GM19438 (cell line): ENCODE results near the gene TNFAIP8L3.

Source experiments
- ATAC-seq: cut with Tn5 transposase; IDR thresholded peaks from one replicate; pipeline ENCODE4 v1.9.1; 2021; ENCODE audit warnings: low read depth; ENCODE audit not compliant: unreplicated experiment

Gene TNFAIP8L3

DNA sequence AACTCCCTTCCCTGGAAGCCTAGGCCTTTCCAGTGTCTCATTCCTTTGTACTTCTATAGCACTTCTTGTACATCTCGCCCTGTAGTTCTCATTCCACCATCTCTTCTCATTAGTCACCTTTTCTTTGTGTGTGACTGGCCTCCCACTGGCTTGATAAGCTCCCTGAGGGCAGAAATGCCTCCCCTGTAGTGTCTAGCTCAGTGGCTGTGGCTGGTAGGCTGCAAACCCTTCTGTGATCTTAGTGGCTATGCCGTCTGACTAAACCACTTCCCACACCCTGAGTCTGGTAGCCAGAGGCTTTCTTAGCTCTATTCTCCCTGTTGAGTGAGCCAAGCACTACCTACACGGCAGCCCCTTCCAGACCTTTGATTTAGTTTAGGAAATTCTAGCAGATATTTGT, 24.4 kb upstream of the TNFAIP8L3 start:
- no peak for ATAC-seq

DNA sequence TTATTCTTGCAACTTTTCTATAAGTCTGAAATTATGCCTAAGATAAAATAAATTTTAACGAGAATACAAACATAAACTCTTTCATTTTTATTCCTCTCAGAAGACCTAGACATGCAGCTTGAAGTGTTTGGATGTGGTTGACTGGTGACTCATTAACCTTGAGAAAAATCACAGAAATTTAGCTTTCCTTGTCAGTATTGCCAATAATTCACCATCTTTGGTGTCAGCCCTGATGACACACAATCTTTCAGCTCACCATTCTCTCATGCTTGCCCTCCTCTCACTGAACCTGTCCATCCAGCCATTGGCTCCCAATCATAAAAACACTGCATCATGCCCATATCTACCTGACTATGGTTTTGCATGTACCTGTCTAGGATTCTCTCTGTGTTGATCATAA, 22.6 kb upstream of the TNFAIP8L3 start:
- no peak for ATAC-seq

DNA sequence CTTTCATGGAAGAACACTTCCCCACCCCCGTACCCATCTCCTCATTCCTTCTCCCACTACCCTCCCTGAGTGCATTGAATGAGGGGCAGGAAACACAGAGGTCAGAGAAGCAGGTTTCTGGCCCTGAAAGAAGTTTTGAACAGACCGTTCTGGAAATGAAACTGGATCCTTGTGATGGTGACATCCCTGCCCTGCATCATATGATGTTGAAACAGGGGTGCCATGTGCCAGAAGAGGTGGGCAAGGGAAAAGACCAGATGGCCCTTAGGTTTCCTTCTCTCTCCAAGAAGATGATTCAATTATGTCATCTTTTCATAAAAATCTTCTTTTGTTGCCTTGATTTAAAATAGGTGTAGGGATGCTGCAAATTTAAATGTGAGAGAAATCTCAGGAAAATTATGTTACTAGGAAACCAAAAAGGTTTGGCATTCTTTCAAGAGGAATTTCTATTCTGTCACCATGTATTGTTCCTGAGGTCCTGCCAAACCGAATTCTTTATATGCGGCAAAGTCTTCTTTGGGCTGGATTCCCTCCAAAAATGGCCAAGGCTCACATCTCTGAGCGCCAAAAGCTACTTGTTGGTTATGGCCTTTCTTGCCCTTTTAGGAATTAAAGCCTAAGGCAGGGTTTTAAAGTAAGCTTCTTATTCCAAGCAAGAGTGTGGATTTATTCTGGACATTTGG, 19.9 kb upstream of the TNFAIP8L3 start:
- no peak for ATAC-seq

DNA sequence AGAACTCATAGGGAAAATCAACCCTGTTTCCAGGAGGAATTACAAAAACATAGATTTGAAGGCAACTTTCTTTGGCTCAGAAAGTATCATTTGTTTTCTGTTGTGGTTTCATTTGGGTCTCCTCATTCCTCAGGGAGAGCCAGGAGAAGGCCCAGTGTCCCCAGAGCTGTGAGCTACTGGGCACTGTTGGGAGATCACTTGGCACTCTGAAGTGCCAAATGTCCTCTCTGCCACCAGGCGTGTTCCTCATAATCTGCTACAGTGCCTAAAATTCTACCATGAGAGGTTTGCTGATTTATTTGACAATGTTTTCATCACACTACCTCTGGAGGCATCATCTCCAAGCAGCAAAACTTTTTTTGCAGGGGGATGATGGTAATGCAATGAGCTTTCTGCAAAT, 17.4 kb upstream of the TNFAIP8L3 start:
- ATAC-seq, result no peak

DNA sequence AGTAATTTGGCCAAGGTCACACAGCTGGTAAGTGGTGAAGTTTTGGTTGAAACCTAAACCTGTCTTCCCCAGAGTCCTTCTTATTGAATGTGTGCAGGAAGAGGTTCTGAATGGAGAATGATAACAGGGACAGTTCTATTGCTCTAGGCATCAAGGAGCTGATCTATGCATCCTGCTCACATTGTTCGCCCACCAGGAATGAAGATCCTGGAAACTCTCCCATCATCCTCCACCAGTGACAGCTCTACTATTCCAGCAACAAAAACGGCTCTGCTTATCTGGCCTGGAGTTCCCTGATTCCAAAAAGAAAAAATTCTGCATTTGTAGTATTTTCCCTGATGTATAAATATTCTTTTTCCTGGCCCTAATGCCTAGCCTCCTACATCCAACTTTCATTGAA, 16.4 kb upstream of the TNFAIP8L3 start:
- no peak for ATAC-seq

DNA sequence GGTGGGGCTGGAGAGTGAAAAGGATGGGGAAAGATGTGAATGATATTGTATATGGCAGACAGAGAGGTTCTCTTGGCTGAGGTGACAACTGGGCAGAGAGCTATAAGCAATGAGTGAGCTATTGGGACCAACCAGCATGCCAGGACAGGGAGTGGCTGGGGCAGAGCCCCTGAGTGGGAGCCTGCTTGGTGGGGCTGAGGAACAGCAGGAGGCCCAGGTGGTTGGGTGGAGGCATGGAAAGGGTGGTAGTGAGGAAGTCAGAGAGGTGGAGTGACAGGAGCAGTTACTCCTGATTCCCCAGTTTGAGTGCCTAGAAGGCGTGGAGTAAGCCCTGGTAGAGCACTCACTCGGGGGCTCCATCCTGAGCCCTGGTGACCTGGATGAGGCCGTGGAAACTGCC, 15.5 kb upstream of the TNFAIP8L3 start:
- ATAC-seq, result no peak

DNA sequence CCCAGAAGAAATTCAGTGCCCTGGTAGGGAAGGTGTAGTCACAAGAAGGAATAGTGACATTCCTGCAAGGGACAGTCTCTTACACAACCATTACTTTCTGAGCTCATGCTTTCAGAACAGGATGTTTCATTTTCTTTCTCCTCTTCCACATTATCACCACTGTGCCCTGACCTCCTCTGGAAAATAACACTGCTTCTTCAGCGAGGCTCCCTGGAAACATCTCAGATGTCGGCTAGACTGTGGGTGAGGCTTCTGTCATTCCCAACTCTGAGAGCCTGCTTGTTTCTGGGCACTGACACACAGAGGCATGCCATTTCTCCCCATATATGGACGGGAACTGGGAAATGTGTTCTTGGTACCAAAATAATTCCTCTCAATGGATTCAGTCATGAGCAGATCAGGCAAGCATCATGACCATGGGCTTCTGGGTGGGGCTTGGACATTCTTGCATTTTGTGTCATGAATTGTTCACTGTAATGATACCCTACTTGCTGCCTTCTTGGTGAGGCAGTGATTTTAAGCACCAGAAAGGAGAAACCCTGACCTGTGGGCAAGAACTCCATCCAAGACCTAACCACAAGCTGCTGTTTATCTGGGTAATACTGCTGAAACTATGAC, 14.3 kb upstream of the TNFAIP8L3 start:
- ATAC-seq, result no peak

DNA sequence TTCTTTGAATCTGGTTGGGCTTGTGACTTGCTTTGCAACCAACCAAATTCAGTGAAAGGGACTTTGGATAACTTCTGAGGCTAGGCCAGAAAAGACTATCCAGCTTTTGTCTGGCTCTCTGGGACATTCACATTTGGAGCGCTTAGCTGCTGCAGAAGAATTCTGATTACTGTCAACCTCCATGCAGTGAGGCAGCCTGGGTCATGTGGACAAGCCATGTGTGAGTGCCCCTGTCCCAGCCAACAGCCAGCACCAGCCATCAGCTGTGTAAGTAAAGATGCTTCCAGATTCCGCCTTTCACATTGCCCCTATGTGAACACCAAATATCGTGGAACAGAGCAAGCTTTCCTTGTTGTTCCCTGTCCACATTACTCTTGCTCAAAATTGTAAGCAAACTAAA, 12.9 kb upstream of the TNFAIP8L3 start:
- ATAC-seq, result no peak

DNA sequence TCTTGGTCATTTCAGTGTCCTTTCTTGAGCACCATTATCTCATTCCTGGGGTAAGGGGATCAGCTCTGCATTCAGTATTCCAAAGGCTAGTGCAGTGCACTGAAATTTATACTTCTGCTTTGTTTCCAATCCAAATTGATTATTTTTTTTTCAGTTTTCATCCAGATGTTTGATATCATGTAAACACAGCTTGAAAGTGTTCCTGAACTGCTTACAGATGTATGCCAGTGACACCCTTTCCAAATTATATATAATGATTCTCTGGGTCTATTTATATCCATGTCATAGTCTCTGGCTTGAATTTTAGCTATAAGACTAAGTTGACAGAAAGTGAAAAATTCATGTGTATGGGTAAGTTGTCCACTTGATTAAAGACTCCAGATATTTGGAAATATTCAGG, 11.8 kb upstream of the TNFAIP8L3 start:
- no peak for ATAC-seq

DNA sequence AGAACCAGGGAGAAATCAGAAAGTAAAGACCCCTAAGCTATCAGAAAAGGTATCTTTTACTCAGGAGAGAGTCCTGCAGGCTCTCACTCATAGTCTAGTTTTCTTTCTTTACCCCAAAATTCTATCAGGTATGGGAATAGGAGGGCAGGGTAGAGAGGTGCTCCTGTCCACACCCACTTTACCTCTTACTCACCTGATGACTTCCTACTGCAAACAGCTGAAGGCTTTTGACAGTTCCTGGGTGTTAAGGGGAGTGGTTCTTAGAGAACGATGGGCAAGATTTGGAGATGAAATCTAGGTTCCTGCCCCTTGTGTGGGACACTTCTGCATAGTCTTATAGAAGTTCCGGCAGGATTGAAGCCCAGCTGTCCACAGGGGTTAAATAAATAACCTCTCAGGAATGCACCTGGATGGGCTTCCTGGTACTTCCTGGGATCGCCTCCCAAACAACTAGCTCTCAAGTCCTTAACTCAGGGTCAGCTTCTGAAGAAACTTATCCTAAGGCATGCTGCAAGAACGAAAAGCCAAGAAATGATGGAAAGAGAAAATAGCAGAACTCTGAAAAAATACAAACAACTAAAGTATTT, 10.8 kb upstream of the TNFAIP8L3 start:
- ATAC-seq, result no peak

DNA sequence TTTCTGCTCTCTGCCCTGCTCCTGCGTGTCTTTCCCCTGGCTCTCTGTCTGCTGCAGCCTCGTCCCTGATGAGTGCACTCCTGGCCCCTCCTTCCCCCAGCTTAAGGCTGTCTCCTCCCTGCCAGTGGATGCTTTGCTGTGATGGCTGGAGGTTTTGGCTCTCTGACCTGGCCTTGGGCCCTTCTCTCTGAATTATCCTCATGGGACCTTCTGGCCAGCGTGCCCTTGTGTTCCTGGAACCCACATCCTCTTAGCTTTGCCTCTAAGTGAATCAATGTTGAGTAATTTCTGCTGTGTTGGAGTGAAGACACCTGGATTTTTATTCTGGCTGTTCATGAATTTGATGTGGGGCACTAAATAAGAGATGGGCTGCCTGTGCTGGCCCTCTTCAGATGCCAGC, 9.8 kb upstream of the TNFAIP8L3 start:
- ATAC-seq, result no peak

DNA sequence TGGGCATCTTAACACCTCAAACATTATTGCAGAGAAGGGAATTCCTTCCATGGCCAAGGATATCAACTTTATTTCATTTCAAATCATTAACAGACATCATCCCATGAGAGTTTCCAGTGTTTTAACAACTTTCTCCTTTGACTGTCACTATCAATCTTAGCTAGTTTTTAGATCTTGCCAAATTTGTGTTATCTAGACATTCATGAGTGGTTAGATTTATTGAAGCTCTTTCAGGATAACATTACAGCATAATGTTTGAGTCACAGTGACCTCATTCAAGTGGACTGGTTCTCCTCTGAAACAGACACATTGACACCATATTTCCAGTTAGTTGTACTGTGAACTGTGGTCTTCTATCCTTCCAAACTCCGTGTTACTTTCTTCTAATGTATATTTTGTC, 8.6 kb upstream of the TNFAIP8L3 start:
- ATAC-seq, result no peak

DNA sequence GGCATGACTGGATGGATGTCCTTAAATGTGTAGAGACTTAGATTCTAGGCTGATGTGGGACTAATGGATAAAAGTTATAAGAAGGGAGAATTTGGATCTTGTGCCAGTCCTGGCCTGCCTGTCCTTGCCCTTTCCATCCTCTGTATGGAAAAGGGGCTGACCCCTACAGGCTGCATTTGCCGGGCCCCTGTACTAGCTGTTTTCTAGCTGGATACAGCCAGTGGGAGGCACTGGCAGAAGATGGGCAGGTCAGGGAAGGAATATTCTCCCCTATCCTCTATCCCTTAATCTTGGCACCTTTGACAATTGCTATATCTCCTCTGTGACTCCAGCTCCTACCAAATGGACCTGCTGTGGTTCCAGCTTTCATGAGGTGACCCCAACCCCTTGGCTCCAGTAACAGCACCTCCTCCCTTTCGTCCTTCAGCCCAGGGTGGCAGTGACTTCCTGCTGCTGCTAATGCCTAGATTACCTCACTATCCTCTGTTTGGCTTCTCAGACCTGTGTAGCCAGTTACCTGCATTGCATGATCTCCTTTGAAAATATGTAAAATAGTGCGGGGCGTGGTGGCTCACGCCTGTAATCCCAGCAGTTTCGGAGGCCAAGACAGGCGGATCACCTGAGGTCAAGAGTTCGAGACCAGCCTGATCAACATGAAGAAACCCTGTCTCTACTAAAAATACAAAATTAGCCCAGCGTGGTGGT, 6.2 kb upstream of the TNFAIP8L3 start:
- no peak for ATAC-seq

DNA sequence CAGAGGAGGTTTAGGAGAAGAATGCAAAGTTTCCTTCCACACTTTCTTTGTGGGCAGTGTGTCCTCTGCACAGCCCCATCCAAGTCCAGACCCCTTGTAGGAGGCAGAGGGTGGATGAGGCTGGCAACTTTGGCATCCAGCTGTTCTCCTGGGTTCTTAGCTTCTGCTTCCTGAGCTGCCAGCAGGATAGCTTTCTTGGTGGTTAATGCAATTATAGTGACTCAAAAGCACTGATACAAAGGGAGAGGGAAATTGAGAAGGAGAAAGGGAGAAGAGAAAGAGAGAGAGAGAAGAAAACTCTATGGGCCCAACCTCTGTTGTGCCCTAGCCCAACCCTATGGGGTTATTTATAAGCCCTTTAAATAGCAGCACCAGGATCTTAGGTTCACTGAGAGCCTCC, 4.5 kb upstream of the TNFAIP8L3 start:
- ATAC-seq, result no peak

DNA sequence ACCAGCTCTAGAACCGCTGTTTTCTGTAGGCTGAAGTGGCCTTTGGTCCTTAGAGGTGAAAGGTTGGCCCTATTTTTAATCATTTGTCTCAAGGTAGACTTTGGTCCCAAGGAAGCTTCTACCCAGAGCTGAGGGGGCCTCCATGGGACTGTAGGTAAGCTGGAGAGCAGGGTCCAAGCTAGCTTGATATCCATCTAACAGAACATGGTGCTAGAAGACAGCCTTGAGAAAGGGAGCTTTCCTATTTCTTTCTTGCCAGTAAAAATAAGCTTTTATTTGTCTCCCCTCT, 3.6 kb upstream of the TNFAIP8L3 start:
- no peak for ATAC-seq

DNA sequence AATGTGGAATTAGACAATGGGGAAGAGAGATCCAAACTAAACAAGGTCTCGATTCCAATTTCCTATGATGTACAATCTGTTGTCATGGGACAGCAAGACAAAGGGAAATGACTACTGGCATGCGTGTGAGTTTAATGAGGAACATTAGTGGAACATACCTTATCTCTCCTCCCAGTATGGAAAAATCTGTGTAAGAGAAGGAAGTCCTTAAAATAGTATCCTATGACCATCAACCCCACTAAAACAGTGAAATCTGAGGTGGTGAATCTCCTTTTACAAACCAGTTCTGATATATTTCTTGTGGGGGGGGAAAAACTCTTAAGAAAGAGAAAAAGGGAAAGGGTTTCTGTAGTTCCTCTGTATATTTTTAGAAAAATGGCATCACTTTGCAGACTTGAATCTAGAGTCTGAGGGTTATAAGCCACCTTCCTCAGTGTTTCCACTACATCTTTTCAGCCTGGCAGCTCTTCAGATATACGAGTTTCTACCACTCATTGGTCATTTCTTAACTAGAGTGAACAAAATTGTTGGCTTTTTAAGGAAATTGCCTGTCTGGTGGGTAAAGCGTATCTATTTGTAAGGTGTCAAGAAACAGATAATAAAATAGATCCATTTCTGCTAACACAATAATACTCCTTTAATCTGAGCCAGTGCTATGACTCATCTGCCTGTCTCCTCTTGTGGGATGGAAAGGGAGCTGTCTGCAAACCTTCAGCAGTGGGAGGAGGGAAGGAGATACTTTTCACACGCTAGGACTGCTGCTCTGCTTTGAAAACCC, 3.0 kb upstream of the TNFAIP8L3 start:
- ATAC-seq, result no peak

DNA sequence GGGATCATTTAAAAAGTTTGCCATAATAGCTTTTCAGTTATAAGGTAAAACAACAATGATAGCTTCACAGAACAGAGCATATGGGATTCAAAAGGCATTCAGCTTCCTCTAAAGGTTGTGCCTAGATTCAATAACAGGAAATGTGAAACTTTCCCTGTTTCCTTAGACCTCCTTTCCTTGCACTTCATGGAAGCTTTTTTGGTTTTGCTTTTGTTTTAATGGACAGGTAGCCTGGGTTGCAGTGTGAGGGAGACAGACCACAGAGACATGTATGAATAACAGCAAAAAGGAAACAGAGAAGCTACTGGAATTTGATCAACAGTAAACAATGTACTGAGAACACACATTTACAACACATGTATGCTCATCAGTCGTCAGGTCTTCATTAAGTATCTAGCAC, 2.3 kb upstream of the TNFAIP8L3 start:
- no peak for ATAC-seq

DNA sequence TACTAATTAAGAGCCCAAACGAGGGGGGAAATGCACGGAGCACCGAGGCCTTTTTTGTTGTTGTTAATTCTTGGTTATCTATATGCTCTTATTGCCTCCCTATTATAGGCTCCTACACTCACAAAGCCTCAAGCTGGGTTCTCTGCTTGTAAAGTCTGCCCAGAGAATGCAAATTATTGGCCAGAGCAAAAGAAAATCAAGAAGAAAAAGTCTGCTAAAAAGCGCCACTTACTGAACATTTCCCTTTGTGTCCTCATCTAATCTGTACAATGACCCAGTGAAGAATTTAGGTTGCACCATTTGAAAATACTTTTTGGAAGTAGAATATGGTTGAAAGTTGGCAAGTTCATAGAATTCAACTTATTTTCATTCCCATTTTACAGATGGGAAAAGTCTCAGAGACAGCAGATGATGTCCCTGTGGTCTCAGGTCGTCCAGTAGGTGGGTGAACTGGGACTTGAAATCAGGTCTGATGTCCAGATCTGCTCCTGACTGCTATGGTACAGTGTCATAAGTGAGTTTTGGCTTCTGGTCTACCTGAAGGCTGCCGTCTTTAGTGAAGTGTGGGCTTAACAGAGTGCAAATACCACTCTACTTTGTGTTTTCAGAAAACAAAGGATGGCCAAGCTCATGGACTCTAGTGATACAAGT, 1.1 kb upstream of the TNFAIP8L3 start:
- ATAC-seq, result no peak

DNA sequence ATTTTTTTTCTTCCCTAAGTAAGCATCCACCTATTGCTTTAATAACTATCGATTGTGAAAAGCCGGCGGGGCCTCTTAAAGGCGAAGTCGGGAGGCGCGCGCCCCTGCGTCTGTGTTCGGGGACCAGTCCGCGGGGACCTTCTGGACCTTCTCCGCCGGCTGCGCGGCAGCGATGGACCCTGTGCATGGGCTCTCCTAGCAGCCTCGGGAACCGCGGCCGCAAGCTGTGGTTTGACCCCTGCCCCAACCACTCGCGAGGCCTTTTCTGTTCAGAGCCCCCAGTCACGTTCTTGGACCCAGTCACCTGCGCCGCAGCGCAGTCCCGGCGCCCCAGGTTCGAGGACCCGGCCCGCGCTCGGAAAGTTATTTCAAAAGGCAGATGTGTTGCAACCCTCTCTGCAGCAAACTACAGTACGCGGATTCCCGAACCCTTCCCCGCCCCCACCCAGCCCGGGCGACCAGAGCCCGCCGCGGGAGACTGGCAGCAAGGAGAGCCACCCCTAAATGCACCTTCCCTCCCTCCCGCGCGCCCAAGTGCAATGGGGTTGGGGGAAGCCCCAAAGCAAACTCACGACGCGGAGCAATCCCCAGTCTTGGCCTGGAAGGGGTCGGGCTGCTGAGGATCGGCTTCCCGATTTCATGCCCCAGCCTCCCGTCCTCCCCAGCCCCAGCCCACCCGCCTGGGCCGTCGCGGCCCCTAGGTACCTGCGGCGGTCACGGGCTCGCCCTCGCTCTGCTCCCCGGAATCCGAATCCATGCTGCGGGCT, 684 bp downstream of the TNFAIP8L3 start:
- no peak for ATAC-seq

DNA sequence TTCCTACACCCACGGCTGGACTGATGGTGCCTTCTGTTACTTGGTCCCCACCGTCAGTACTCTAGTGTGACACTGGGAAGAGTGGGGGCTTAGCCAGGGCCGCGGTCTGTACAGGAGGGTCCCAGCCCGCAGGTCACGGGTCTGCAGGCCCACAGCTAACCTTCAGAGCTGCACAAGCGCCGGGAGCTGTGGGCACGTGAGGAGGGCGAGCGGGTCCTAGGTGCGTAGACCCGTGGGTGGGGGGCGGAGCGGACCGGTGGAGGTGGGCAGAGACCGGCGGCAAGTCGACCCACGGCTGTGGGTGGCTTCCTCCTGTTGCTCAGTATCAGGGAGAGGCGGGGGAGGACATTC, 1.2 kb downstream of the TNFAIP8L3 start:
- no peak for ATAC-seq
